Gastroesophageal sphincter (tissue), 3 donors: Measurements from ENCODE around the gene SIT1.

Experiments used
- CTCF ChIP-seq, 4 experiments: fragments of 200-600 bp in 2 of 4; fragments of 450-650 bp in 2 of 4; sonication (generic) in 1 of 4; IDR thresholded peaks; one replicate each; pipeline ENCODE4 v1.5.1; 2017 to 2019; ENCODE audit warnings: antibody characterized with exemption in 4 of 4, mild to moderate bottlenecking in 2 of 4, moderate library complexity in 2 of 4
- EP300 ChIP-seq: sonication (generic); formaldehyde crosslinking; IDR thresholded peaks from one replicate; pipeline ENCODE4 v1.6.1; 2017; ENCODE audit warnings: antibody characterized with exemption, mild to moderate bottlenecking
- POLR2AphosphoS5 ChIP-seq: sonication (generic); formaldehyde crosslinking; IDR thresholded peaks from one replicate; pipeline ENCODE4 v1.6.1; 2017; ENCODE audit warnings: antibody characterized with exemption

- TF ChIP-seq CTCF (IDR thresholded peaks at IDR 0.05) = no peak
- no peak for TF ChIP-seq EP300
- no peak for TF ChIP-seq POLR2AphosphoS5
These were observed 14.7 kb upstream of the SIT1 start for GRCh38 chr9:35665471-35665818.
